ENCODE measurements around the gene COLEC11. TPM values are rescaled to one million over a fixed set of nuclear protein-coding genes. Genes with fewer than 3 reads are reported as not detected.

COLEC11 gene
- total RNA-seq, 1 donor from 2014 or later, result not detected

- TF ChIP-seq POLR2A (IDR thresholded peaks at IDR 0.05), result no peak
- TF ChIP-seq POLR2AphosphoS5 (IDR thresholded peaks at IDR 0.05; ENCODE audit: insufficient read depth in 1 of 2, low read depth in 1 of 2), result no peak
Measured at GRCh38 chr2:3603536-3604206, 8.8 kb downstream of the COLEC11 start.

DNA sequence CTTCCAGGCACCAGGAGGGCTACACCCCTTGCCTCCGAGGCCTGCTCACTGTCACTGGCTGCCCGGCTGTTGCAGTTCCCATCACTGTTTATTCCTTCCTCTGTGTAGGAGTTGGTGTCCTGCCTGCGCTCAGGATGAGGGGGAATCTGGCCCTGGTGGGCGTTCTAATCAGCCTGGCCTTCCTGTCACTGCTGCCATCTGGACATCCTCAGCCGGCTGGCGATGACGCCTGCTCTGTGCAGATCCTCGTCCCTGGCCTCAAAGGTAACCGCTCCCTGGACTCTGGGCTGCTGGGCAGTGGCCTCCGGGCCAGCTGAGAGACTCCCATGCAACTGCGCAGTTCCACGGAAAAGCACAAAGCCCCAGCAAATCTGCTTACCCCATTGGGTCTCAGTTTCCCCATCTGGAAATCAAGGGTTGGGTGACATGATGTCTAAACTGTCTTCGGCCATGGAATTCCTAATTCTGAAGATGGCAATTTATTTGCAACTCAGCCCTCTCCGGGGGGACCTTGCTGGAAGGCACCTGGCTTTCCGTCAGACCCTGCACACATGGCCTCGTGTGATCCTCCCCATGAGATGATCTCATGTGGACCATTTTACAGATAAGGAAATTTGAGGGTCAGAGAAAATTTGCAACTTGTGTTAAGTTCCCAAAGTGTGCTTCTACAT lies 9.4 kb downstream of the COLEC11 start:
- DNase-seq (ENCODE audit: extremely low spot score in 2 of 2), result no peak
- intact Hi-C loops (cut with DNase I), result no loop called here
- no peak overlapping the region for H3K27ac ChIP-seq
- no peaks in the 10 kb centered on the region for H3K27me3 ChIP-seq
- no peak overlapping the region for H3K4me3 ChIP-seq
- TF ChIP-seq CTCF (IDR thresholded peaks at IDR 0.05) (no peak), POLR2AphosphoS5 (IDR thresholded peaks at IDR 0.05; ENCODE audit: insufficient read depth in 1 of 2, low read depth in 1 of 2) (no peak)
- no peaks in the 10 kb centered on the region for H3K9me3 ChIP-seq
- H3K36me3 ChIP-seq, result no peaks in the 10 kb centered on the region
- no peaks in the 10 kb centered on the region for H3K4me1 ChIP-seq

More at GRCh38 chr2:3603536-3604206, 8.8 kb downstream of the COLEC11 start:
- Histone ChIP-seq H3K27ac (no peak overlapping the region), H3K4me3 (no peak overlapping the region), H3K4me1 (no peaks in the 10 kb centered on the region), H3K36me3 (no peaks in the 10 kb centered on the region), H3K9me3 (no peaks in the 10 kb centered on the region), H3K27me3 (no peaks in the 10 kb centered on the region)
- intact Hi-C loops (cut with DNase I), result no loop called here
- peak; percentile 75 to 87 for DNase-seq (ENCODE audit: extremely low spot score in 2 of 2)

DNA sequence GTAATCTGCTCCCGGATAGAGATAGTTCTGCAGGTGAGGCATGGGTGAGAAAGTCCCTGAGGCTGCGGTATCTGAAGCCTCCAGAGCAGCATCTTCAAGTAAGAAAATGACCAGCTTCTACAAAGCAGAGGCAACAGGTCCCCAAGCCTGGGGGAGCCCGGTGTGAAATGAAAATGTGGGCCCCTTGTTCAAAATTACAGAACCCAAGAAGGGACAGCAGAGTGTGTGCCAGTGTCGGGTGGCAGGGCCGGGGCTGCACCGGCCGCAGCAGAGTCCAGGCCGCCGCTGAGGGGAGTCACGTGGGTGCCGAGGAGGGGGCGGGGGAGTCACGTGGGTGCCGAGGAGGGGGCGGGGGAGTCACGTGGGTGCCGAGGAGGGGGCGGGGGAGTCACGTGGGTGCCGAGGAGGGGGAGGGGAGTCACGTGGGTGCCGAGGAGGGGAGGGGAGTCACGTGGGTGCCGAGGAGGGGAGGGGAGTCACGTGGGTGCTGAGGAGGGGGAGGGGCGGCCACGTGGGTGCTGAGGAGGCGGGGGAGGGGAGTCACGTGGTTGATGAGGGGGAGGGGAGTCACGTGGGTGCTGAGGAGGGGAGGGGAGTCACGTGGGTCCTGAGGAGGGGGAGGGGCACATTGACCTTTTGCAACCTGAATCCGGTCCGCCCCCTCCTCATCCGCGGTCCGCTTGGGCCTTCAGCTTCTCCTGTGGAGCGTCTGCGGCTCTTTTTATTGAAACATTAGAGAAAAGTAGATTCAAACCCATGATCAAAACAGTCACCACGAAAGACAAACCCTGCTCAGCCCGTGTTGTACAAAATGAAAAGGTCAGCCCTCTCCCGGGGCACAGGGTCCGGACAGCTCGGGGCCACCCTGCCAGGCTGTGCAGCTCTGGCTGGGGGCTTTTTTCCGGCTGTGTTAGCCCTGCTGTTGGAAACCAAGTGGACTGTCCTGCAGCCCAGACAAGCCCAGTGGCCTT lies 10.4 kb downstream of the COLEC11 start:
- Histone ChIP-seq H3K27ac (no peak overlapping the region), H3K27me3 (no peaks in the 10 kb centered on the region), H3K4me1 (no peaks in the 10 kb centered on the region), H3K36me3 (no peaks in the 10 kb centered on the region), H3K4me3 (no peak overlapping the region), H3K9me3 (no peaks in the 10 kb centered on the region)
- no peak for TF ChIP-seq POLR2A (IDR thresholded peaks at IDR 0.05)
- TF ChIP-seq POLR2AphosphoS5 (IDR thresholded peaks at IDR 0.05; ENCODE audit: insufficient read depth in 1 of 2, low read depth in 1 of 2), result no peak
- TF ChIP-seq CTCF (IDR thresholded peaks at IDR 0.05), result no peak
- intact Hi-C loops (cut with DNase I), result no loop called here
- peak; percentile 70 to 84 for DNase-seq (ENCODE audit: extremely low spot score in 2 of 2)

DNA sequence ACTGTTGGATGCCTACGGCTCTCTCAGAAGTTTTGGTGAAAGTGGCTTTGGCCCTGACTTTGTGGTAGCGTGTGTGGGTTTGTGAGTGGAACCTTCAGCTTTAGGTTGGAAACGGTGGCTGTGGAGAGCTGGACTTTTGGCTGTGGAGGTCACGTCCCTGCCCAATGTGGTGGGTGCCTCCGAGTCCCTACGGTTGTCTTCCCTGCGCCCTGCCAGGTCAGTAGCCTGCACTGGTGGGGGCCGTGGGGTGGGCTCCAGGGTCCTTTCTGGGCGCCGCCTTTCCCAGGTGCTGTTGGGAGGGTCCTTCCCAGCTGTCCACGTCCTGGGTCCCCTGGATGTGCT lies 11.1 kb downstream of the COLEC11 start:
- no peak overlapping the region for H3K4me3 ChIP-seq
- DNase-seq (ENCODE audit: extremely low spot score in 2 of 2), result peak; percentile 75 to 96
- H3K27ac ChIP-seq, result no peak overlapping the region
- TF ChIP-seq POLR2A (IDR thresholded peaks at IDR 0.05) (no peak), POLR2AphosphoS5 (IDR thresholded peaks at IDR 0.05; ENCODE audit: insufficient read depth in 1 of 2, low read depth in 1 of 2) (no peak), CTCF (IDR thresholded peaks at IDR 0.05) (no peak)
- H3K27me3 ChIP-seq, result no peaks in the 10 kb centered on the region
- H3K36me3 ChIP-seq, result no peaks in the 10 kb centered on the region
- H3K4me1 ChIP-seq, result no peaks in the 10 kb centered on the region
- H3K9me3 ChIP-seq, result no peaks in the 10 kb centered on the region
- intact Hi-C loops (cut with DNase I), result no loop called here

DNA sequence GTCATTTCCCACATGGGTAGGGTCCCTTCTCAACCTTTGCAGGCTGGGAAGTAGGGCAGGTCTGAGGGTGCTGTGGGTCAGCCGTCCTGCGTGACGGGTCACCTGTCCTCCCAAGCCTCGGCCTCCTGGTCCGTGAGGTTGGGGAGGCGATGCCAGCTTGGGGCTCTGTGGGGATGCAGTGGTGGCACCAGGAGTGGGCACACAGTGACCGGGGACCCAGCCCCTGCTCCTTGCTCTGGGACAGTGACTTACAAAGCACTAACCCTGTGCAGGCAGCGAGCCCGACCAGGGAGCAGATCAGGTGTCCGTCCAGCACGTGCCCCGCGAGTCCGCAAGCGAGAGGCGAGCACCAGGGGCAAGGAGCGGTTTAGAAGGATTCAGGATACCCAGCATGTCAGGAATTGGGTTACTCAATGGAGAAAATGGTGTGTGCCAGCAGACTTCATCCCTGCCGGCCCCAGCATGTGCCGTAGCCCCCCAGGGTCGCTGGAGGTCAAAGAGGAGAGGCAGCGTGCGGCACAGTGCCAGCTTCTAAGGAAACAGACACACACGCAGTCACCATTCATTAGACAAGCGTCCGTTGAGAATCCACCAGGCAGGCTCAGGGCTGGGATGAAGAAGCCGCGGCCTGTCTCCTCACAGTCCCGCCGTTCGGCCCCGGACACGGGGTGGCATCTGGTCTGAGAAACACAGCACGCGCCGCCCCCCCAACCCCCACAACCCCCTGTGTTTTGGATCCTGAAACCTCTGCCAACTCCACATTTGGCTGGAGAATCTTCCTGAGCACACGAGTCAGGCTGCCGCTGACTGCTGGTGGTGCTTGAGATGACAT lies 11.7 kb downstream of the COLEC11 start:
- TF ChIP-seq POLR2AphosphoS5 (IDR thresholded peaks at IDR 0.05; ENCODE audit: insufficient read depth in 1 of 2, low read depth in 1 of 2) (no peak), CTCF (IDR thresholded peaks at IDR 0.05) (no peak), POLR2A (IDR thresholded peaks at IDR 0.05) (no peak)
- intact Hi-C loops (cut with DNase I), result no loop called here
- no peaks in the 10 kb centered on the region for H3K9me3 ChIP-seq
- H3K27me3 ChIP-seq, result no peaks in the 10 kb centered on the region
- peak in 1 of 2 donors; percentile 71 for DNase-seq (ENCODE audit: extremely low spot score in 2 of 2)
- no peaks in the 10 kb centered on the region for H3K4me1 ChIP-seq
- H3K27ac ChIP-seq, result no peak overlapping the region
- H3K4me3 ChIP-seq, result no peak overlapping the region
- no peaks in the 10 kb centered on the region for H3K36me3 ChIP-seq
